Measurements from ENCODE around the gene SLC4A4.

- TF ChIP-seq POLR2A (IDR thresholded peaks at IDR 0.05) (no peak), CTCF (IDR thresholded peaks at IDR 0.05) (no peak)
These were observed 277.5 kb downstream of the SLC4A4 start for GRCh38 chr4:71616168-71616811.
